ENCODE results near the gene INSR.
"Not testable (repeated sequence)": the region's sequence is repeated elsewhere in the genome, so short reads cannot be mapped to it uniquely, and the experiment has no call there.

The INSR gene

GRCh38 chr19:7098701-7099596, 195.3 kb downstream of the INSR start:
- DNase-seq (ENCODE audit: low read depth in 2 of 2) = peak; percentile 76 to 84

GRCh38 chr19:7098096-7098495, 196.1 kb downstream of the INSR start:
- no peak for DNase-seq (ENCODE audit: low read depth in 2 of 2)

GRCh38 chr19:7088999-7089398, 205.2 kb downstream of the INSR start:
- no peak for DNase-seq (ENCODE audit: low read depth in 2 of 2)

- DNase-seq (ENCODE audit: low read depth in 2 of 2) = no peak
Observed at GRCh38 chr19:7083076-7083956, 210.9 kb downstream of the INSR start.

GRCh38 chr19:7078008-7078407, 216.2 kb downstream of the INSR start:
- no peak for DNase-seq (ENCODE audit: low read depth in 2 of 2)

- no peak for DNase-seq (ENCODE audit: low read depth in 2 of 2)
Observed at GRCh38 chr19:7076151-7076550, 218.1 kb downstream of the INSR start.

- no peak for DNase-seq (ENCODE audit: low read depth in 2 of 2)
Observed at GRCh38 chr19:7074705-7075282, 219.4 kb downstream of the INSR start.

GRCh38 chr19:7072541-7072940, 221.7 kb downstream of the INSR start:
- DNase-seq (ENCODE audit: low read depth in 2 of 2) = no peak

- DNase-seq (ENCODE audit: low read depth in 2 of 2) = no peak
Observed at GRCh38 chr19:7069904-7070226, 224.3 kb downstream of the INSR start.

- peak; percentile 96 to 98 for DNase-seq (ENCODE audit: low read depth in 2 of 2)
Observed at GRCh38 chr19:7069042-7069903, 224.9 kb downstream of the INSR start, which contains the start of gene ZNF557. ZNF557 (plus strand) TSS chr19:7069703; CDS start chr19:7075075, 5,372 bp downstream.

- no peak for DNase-seq (ENCODE audit: low read depth in 2 of 2)
Observed at GRCh38 chr19:7068599-7068998, 225.6 kb downstream of the INSR start.

GRCh38 chr19:7067716-7068115, 226.5 kb downstream of the INSR start:
- DNase-seq (ENCODE audit: low read depth in 2 of 2) = no peak

GRCh38 chr19:7067122-7067521, 227.1 kb downstream of the INSR start:
- not testable (repeated sequence) for DNase-seq (ENCODE audit: low read depth in 2 of 2)

- no peak for DNase-seq (ENCODE audit: low read depth in 2 of 2)
Observed at GRCh38 chr19:7063764-7064418, 230.3 kb downstream of the INSR start.

GRCh38 chr19:7063339-7063738, 230.9 kb downstream of the INSR start:
- DNase-seq (ENCODE audit: low read depth in 2 of 2) = no peak
